NCI-H1048 (cell line): ENCODE measurements around the gene GRIPAP1.

Experiments
- DNase-seq: peaks from one replicate; lab custom pipeline; 2025; lab: John Stamatoyannopoulos, UW

Gene GRIPAP1

DNA sequence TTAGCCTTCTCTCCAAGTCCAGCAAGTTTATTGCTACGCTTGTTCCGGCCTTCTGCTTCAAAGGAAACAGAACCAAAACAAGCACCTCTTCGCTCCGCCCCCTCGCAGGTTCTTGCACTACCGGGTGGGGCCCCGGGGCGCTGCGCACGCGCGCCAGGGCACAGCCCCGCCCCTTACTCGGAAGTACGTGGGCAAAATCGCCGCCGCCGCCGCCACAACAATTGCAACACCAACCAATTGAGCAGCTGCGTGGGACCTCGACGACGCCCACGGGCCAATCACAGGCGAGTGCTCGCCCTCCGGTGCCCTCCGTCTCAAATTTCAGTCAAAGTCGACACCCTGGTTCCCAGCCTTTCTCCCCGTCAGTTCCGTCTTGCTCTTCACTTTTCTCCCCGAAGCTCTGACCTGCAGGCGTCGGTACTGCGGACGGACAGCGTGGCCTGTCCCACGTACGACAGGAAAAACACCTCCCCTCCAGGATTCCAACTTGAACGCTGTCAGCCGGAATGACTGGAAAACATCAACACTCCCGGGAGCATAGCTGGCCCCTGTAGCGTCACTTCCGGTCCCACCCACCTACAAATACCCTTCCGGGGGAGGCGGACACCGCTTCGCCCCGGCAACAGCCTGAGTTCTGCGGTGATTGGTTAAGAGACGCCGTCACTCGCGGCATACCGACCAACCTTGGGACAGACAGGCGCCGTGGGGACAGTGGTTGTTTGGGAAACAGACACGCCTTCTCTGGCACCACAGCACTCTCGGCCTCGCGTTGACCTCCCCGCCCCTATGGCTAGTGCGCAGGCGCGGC lies 44.0 kb downstream of the GRIPAP1 start:
- DNase-seq = peak; percentile 80

- DNase-seq = no peak
Measured at GRCh38 chrX:48957477-48957826, 44.6 kb downstream of the GRIPAP1 start, which contains the start of gene OTUD5. Gene OTUD5, minus strand, starts transcription at chrX:48957607. Its CDS starts 37 bp downstream, at chrX:48957570.

DNA sequence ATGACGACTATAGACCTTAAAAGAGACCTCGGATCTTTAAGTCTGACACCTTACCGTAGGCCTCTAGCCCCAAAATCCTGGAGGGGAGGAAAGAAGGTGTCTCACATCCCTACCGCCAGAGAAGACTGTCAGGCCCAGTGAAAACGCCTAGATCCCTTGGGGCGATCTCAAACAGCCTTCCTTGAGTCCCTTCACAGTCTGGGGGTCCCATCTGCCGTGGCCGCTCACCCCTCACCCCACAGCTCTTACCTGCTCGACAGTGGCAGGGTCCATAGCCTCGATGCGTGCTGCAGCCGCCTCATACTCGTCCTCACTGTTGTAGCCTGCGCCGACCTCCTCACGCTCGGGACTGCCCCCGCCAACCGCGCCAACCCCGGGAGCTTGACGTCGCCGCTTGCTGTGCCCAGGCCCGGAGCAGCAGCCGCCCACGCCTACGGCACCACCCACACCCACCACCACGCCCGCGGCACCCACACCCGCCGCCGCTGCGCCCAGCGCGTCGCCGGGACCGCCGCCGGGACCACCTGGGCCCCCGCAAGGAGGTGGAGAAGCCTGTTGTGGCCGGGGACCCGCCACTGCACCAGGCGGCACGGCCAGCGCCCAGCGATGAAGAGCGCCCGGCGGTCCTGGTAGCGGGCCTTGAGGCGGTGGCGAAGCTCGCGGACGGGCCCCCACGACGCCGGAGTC lies 45.2 kb downstream of the GRIPAP1 start:
- no peak for DNase-seq

DNA sequence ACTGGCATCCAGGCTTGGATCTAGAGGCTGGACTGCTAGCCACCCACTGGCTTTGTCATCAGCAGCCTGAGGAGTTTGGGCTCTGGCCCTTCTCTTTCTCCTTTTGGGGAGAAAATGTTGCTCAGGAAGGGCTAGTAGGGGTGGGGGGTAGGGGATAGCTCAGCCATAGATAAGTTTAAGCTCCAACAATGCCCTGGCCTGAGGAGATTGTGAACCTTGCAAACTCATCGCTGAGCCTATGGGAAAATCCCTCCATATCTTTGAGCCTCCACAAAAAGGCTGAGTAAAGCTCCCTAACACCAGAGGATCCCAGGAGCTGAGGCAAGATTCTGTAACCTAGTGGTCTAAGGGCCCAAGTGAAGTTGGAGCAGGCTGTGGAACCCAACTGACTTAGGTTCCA lies 53.5 kb downstream of the GRIPAP1 start:
- DNase-seq = no peak

DNA sequence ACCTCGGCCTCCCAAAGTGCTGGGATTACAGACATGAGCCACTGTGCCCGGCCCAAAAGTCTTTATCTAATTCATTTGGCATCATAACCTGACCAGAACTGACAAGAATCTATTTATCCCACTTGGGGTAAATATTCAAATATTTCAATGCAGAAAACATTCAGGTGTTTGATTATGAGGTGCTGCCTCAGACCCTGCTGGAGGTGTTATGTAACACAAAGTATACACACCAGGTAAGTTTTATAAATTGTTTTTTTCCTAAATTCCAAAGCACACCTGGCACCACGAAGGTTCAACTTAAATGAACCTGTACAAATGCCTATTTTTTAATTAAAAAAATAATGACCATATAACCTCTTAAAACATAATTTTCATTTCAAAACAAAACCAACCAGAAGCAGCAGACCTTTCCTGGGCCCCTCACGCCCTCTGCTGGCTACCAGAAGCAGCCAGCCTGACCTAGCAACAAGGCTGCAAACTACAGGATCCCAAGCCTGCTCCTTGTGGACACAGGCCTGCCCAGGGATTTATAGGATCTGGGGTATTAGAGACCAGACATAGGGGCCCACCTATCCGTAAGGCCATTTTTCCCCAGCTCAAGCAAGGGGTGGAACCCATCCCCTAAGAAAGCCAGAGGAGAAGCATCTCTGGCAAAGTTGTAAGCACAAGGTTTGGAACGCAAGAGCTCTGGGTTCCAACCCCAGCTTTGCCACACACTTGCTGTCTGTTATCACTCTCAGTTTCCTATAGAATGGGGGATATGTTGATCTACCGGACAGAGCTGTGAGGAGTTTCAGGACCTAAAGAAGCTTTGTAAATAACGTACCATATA lies 56.3 kb downstream of the GRIPAP1 start:
- peak; percentile 3 for DNase-seq

GRCh38 chrX:48942895-48943294 lies 59.2 kb downstream of the GRIPAP1 start:
- no peak for DNase-seq

- DNase-seq = no peak
Measured at GRCh38 chrX:48940404-48940955, 61.6 kb downstream of the GRIPAP1 start.

- no peak for DNase-seq
Measured at GRCh38 chrX:48939524-48940228, 62.4 kb downstream of the GRIPAP1 start.

DNA sequence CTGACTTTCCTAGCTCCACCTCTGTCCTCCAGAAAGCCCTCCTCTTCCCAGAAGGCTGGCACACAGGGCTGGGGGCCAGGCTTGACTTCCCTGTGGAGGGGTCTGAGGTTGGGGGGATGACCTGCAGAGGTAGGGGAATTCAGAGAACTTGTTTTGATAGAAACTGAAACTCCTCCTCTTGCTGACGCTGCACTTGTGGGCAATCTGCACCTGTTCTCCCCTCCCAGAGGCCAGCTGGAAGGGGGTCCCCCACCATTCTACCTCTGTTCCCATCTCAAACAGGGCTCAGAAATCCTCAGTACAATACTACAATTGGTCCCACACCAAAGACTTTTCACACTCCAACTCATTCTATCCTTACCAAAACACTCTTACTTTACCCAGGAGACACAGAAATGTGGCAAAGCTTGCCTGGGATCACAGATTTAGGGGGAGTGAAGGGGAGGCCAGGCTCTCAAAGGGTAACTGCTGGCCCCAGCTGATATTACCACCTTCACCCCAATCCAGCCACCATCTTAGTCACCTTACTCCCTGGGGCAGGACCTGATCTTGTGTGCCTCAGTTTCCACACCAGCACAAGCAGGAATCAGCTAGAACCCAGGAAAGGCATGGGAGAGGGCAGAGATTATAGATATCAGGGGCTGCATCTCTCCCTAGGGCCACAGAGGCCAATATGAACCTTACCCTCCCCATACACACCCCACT lies 63.2 kb downstream of the GRIPAP1 start:
- DNase-seq = no peak

GRCh38 chrX:48937054-48937907 lies 64.8 kb downstream of the GRIPAP1 start:
- DNase-seq = no peak

- DNase-seq = no peak
Measured at GRCh38 chrX:48936429-48937053, 65.5 kb downstream of the GRIPAP1 start.

- DNase-seq = no peak
Measured at GRCh38 chrX:48935301-48935670, 66.8 kb downstream of the GRIPAP1 start.

DNA sequence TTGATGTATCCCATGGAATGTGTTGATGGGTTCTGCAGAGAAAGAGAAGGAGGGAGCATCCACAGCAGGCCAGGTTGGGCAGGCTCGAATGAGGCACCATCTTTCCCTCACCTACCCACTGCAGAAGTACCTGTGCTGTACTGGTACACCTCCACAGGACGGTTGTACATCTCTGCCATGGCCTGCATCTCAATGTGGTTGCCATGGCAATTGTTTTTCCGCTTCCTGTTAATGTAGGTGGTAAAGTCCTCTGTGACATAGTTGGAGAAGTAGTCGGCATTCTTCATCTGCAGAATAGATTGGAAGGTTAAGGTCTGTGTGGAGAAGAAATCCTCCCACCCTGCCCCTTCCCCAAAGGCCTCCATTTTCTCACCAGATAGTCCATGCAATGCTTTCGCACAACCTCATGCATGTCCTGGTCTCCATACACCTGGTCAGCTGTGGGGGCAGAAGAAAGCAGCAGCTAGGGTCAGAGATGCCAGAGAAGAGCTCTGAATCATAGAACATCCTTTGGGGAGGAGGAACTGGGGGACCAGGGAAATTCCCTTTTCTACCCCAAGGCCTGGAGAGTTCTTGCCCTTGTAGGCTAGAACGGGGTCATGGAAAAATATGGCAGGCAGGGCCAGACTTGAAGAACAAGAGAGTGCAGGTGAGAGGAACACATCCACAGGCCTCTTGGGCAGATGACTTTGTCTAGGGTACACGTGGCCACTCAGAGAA lies 67.3 kb downstream of the GRIPAP1 start:
- no peak for DNase-seq

DNA sequence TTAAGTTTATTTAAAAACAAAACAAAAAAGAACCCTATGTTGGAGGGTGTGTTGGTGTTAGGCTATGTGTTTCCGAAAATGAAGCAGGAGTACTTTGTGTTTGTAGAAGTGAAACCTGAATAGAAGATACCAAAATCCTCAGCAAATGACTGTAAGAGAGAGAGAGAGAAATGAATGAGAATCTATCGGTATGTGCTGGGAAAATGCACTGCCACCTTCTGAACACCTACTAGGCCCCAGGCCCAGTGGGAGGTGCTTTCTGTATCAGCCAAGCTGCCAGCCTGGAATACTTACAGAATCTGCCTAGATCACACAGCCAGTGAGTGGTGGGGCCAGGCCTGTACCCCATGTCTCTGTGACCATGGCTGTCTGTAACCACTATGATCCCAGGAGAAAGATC lies 68.3 kb downstream of the GRIPAP1 start:
- DNase-seq = no peak

GRCh38 chrX:48927736-48928382 lies 74.2 kb downstream of the GRIPAP1 start:
- no peak for DNase-seq

- no peak for DNase-seq
Measured at GRCh38 chrX:48927123-48927522, 74.9 kb downstream of the GRIPAP1 start.

GRCh38 chrX:48924270-48924669 lies 77.8 kb downstream of the GRIPAP1 start:
- no peak for DNase-seq

DNA sequence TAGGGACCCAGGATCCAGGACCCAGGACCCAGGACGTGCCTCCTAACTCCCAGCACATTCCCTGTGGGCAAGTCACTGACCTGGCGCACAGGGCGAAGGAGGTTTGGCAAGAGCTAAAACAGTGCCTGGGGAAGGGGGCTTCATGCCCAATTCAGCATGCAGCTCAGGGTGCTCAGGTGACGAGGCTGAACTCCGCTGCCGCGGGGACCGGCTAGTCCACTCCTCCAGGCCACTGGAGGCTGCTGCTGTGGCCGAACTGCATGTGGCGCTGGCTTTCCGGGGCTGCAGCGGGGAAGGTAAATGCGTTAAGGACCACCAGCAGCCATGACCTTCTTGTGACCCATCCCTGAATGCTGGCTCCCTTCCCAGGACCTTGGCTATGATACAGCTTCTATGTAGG lies 78.3 kb downstream of the GRIPAP1 start:
- no peak for DNase-seq
